ENCODE results near the gene NUP133.
"Not testable (repeated sequence)": the region's sequence is repeated elsewhere in the genome, so short reads cannot be mapped to it uniquely, and the experiment has no call there.

NUP133 gene

DNA sequence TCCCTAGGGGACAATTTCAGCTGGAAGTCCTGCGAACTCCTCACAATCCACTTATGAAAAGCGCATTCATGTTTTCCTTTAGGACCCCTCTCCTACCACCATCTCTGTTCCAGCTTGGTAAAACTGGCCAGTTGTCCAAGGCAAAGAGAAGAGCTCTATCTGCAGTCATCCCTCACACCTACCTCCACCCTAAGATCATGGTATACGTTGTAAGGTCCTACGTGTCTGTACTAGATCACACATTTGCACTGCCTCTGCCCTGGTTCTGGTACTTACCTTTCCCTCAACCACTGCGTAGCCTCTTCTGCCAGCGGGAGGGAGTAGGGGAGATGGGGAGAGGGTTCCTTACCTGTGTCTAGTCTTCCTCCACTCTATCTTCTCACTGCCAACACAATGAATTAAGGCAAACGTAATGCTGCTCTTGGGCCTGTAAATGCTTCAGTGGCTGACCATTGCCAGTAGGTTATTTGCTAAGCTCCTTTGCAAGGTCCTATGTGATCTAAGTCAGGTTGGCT, 739 bp upstream of the NUP133 start:
- DNase-seq, result no peak

DNA sequence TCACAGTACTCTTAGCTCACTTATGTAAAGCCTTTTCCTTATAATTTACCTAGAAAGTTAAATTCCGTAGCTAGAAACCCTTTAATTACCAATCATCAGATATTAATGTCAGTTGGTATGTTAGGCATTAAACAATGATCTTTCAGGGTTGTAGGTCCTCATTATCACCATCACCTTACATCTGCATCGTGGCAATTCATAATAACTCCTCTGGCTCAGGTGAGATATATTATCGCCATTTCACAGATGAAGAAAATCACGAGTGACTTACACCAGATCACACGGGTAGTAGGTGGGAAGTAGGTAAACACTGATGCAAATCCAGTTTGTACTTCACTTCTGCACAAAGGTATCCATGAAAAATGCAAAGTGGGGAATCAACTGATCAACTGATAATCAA, 639 bp downstream of the NUP133 start:
- DNase-seq, result no peak

DNA sequence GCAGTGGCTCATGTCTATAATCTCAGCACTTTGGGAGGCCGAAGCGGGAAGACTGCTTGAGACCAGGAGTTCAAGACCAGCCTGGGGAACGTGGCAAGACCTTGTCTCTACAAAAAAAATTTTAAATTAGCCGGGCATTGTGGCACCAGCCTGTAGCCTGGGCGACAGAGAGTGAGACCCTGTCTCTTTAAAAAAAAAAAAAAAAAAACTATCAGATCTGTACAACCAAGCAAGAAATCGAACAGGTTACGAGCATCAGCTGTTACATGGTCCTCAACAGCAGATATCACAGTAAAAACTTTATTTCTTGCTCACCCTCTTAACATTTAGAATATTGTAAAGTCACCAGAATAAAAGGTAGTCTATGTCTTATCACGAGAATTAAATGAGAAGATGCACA, 1.5 kb downstream of the NUP133 start:
- DNase-seq, result no peak

DNA sequence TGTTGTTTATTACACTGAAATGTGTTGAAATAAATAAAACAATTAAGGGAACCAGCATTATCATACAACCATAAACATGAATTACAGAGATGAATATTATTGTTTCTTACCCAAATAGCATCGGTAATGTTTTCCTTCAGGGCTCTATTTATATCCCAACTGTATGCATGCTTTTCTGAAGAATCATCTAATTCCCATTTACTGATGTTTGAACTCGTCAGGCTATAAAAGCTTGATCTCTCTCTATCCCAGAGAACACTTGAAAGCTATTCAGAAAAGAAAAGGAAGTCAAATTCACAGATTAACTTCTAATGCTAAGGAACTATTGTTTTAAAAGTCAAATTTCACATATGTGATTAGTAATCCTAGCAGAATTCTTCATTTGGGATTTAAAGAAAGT, 12.4 kb downstream of the NUP133 start:
- no peak for DNase-seq

DNA sequence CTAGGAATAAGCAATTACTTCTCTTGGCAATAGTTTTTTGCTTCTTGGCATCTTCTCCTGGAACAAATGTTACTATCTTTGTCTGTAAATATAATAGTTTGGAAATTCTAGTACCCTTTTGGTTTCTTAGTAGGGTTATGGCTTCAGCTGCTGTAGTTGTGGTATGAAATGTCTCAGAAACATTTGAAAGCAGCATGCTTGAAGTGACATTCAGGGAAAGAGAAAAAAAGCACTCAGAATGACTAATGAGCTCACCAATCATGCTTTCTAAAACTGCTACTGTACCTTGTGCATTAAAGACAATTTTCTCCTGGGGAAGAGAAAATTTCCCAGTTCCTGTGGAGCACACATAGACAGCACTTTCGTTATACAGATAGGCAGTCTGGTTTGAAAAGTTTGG, 21.0 kb downstream of the NUP133 start:
- no peak for DNase-seq

DNA sequence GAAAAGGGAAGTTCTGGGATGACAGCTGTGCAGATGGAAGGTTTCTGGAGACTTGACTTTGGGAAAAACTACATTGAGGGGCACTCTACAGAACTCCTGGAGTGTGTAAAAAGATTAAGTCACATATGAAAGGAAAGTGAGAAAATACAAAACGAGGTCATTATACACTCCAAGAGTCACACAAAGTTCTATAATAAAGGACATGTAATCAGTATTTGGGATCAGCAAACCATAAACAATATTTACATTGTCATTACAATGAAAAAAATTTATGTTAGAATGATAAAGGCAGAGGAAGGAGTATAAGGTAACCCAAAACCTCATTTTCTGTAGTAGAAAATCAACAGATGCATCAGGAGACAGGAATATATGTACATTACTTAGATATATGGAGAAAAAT, 22.8 kb downstream of the NUP133 start:
- DNase-seq, result no peak

DNA sequence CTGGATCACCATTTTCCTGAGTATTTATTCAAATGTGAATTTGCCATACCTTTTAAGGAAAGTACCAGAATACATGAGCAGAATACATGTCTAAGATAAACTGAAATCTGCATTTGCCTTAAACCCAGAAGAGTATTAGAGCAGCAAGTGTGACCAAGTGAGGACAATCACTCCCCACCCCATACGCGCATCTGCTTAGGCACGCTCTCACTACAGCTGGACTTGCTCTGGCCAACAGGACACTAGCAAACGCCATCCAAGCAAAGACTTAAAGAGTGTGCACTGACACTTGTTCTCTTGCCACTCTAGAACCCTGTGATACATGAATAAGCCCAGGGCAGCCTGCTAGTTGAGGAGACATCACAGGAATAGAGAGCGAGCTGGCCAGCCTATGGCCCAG, 25.6 kb downstream of the NUP133 start:
- DNase-seq, result no peak

DNA sequence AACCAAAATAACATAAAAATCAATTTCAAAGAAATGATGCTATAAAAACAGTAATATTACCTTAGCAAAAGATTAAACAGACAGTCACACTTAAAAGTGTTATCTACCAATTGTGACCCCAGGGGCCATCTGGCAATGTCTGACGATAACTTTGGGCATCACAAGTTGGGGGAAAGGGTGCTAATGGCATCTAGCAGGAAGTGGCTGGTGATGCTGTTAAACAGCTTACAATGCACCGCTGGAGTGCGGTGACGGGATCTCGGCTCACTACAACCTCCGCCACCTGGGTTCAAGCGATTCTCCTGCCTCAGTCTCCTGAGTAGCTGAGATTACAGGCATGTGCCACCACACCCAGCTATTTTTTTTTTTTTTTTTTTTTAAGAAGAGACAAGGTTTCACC, 27.6 kb downstream of the NUP133 start:
- no peak for DNase-seq

DNA sequence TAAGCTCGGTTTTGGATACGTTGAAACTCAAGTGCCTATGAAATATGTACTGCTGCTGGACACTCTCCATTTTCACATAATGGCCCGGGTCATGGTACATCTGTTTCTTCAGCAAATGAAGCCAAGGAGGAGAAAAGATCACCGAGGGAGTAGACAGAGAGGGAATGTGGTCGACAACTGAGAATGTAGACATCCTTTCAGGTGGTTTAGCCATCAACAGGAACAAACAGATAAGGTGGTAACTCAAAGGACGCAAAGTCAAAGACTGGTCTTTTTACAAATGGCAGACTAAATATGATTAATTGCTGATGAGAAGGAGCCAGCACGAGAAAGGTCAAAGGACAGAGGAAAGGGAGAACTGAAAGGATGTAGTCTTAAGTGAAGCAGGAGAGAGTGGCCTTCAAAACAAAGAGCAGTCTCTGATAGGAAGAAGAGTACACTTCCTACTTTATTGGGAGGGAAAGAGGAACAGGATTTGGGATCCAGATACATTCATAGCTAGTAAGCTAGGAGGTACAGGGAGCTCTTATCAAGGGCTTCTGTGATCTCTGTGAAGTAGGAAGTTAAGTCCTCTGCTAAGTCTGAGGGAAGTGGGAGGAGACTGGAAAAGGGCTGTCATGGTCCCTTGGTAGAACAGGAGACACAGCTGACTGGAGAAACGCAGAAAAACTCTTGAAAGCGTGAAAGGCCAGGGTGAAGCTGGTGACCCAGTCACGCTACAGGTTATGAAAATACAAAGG, 28.3 kb downstream of the NUP133 start:
- DNase-seq, result no peak

DNA sequence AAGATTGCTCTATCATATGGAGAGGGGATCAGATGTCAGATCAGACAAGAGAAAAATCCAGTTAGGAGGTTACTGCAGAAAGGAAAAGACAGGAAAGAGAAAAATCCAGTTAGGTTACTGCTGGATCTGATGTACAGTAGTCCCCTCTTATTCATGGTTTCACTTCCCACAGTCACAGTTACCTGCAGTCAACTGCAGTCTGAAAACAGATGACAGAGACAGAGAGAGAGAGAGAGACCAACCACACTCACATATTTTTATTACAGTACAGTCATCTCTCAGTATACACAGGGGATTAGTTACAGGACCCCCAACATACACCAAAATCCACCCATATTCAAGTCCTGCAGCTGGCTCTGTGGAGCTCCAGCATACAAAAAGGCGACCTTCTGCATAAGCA, 29.3 kb downstream of the NUP133 start:
- DNase-seq, result no peak

DNA sequence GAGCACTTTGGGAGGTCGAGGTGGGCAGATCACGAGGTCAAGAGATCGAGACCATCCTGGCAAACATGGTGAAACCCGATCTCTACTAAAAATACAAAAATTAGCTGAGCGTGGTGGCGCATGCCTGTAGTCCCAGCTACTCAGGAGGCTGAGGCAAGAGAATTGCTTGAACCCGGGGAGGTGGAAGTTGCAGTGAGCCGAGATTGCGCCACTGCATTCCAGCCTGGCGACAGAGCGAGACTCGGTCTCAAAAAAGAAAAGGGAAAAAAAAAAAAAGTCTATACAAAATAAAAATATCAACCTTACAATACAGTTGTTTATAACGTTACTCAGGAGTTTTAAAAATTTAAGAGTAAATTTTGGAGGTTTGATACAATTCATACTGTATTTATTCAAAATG, 32.3 kb downstream of the NUP133 start:
- not testable (repeated sequence) for DNase-seq

DNA sequence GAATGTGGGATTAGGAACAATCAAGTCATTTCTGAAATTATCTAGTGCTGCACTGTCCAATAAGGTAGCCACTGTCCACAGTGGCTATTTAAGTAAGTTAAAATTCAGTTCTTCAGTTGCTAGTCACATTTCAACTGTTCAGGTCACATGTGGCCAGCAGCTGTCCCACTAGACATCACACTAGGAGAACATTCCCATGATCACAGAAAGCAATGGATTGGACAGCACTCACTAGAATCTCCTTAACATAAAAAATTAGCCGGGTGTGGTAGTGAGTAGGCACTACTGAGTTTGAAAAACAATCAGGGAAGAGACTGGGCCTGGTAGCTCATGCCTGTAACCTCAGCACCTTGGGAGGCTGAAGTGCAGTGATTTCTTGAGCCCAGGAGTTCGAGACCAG, 33.6 kb downstream of the NUP133 start:
- no peak for DNase-seq

DNA sequence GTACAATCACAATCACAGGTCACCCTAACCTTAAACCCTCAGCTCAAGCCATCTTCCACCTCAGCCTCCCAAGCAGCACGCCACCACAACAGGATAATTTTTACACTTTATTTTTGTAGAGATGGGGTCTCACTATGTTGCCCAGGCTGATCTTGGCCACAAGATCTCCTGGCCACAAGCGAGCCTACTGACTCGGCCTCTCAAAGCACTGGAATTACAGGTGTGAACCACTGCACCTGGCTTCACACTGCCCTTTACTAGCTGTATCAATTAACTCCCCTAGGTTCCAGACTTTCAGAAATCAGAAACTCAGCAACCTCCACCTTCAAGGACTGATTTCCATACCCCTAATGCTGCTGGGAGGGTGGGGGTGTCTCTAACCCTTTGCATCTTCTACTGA, 37.0 kb downstream of the NUP133 start:
- no peak for DNase-seq

DNA sequence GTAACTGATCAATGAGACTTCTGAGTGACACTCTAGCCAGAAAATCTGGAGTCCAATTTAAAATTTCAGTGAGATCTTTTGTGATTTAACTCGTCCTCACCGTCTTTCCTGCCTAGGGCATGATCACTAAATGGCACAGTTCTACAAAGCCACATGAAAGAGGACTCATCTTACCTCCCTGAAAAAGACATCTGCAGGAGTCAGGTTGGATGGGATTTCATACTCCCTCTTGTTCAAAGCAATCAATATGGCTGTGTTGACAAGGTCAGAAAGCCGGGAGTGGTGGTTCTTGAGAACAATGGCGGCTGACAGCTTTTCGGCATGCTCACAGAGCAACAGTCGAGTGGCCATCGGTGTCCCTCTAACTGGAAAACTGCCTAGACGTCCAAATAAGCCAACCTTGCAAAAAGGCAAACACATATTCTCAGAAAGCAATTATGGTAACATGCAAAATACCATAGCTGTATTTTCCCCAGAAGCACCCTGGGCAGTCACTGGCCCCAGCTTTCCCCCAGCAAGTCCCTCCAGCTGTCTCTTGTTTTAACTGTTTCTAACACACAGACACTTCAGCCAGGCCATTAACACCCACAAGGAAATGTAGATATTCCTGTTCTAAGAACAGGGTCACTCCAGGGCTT, 37.6 kb downstream of the NUP133 start:
- DNase-seq, result no peak

DNA sequence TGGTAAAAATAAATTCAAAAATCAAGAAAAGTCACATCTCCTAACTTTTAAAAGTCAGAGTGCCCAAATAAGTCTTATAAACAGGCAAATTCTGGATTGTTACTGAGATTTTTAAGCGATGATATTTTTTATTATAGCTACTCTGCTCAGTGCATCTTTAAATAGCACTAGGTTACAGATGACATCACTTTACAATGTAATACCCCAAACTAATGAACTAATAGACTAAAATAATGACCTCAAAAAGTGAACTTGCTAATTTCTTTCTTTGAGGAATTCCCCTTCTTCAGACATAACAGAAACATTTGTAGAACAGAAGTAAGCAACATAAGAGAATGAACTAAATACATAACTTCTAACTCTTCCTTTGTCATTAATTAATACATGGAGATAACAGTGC, 41.3 kb downstream of the NUP133 start:
- no peak for DNase-seq

DNA sequence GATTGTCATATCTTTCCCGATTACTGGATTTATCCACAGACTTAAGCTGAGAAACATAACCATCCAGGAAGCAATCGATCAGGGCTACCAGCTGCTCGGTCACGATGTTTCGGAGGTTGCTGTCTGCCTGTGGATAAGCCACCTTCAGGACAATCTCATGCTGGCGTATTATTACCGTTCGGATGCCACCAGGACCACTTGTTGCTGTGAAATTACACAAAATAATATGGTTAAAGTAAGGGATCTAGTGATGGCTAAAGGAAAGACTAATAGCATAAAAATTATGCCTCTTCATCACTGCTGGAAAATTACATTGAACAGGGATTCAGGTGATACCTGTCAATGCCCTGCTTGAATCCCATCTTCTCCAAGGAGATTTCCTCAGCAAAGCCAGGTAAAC, 43.5 kb downstream of the NUP133 start:
- no peak for DNase-seq

DNA sequence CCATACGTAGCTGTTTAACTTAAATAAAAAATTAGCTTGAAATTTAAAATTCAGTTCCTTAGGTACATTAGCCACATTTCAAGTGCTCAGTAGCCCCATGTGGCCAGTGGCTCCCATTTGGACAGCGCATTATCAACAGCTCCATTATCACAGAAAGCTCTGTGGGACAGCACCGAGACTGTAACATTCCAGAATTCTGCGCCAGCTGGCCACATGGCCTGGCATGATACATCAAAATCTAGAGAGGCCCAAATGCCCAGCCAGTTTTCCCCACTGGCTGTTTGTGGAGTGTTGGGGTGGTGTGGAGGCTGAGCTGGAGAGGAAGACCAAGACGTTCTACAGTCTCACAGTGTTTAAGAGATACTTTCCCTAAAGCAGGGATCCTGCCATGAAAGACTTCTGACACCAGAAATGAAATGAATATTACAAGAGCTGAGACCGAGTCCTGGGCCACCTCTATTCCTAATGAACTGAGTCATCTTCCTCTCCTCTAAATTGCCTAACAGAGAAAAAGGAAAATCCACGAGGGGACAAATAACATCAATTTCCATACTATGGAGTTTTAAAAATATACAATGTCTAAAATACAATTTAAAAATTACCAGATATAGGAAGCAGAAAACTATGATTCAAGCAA, 47.0 kb downstream of the NUP133 start:
- no peak for DNase-seq

DNA sequence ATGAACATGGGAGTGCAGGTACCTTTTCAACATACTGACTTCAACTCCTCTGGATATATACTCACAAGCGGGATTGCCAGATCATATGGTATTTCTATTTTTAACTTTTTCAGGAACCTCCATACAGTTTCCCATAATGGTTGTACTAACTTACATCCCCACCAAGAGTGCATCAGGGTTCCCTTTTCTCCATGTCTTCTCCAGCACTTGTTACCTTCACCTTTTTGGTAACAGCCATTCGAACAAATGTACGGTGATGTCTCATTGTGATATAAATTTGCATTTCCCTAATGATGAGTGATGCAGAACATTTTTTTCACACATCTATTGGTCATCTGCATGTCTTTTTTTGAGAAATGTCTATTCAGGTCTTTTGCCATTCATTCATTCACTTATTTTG, 48.3 kb downstream of the NUP133 start:
- DNase-seq, result no peak

DNA sequence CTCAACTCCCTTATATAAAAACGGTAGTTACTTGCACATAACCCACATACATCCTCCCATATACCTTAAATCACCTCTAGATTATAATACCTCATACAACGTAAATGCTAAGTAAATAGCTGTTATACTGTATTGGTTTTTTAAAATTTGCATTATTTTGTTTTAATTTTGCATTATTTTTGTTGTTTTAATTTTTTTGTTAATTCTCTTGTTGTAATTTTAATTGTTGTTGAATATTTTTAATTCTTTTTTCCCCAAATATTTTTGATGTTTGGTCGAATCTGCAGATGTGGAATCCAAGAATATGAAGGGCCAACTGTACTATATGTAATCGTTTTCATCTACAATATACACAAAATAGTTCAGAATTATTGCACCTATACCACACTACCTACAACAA, 50.7 kb downstream of the NUP133 start:
- DNase-seq, result no peak

DNA sequence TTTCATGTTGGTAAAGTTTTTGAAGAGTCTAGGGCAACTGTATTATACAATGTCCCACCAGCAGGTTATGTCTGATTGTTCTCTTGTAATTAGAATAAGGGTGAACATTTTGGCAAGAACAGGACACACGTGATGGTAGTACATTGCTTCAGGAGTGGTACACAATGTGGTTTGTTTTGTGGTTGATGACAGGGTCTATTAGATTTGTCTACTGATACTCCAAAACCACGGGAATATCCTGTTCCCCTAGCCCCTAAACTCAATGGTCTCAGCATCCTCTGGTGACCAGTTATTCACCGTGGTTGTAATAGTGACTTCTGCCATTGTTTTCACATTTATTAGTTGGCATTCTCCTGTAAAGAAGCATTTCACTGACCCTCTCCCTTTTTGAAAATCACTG, 52.1 kb downstream of the NUP133 start:
- no peak for DNase-seq

DNA sequence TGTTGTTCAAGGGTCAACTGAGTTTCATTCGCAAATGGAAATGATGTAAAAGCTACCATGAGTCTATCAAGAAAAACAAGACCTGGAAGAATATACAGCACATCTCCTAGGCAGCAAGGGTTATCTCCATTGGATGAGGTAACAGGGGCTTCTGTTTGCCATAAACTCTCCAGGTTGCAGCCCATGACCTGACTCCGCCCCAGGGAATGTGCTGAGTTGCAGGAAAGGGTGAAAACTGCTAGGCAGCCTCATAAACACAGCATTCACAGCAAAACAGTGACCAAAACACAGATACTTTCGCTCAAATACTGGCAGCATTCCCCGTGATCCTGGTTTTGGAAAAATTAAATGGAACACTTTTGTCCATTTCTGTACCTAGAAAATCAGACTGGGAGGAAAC, 54.1 kb downstream of the NUP133 start:
- no peak for DNase-seq

DNA sequence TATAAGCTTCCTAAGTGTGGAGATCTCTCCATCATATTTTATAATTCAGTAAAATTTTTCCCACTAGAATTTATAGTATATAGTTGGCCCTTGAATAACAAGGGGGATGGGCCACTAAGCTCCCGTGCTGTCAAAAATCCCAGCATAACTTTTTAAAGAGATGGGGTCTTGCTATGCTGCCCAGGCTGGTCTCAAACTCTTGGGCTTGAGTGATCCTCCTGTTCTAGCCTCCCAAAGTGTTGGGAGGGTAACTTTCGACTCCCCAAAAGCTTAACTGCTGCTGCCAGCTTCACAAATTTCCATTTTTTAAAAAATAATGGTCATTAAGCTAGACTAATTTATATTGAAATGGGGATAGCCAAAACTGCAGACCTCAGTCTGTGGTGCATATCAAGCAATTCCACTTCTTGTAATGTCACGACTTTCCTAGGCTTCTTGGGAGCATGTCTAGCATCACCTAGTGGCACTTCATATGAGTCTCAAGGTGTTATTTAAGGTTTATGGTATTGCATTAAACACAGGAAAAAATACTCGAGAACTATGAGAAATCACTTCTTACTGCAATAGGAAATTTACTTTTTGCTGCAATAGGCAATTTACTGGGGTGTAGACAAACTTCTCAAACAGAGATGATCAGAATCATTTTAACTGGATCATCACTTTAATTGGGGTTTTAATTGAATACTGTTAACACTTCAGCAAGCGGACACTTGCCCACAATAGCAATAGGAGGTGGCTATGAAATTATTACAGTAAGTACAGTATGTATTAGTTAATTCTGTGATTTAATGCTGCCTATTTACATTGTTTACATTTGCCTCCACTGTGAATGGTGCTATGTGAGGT, 55.0 kb downstream of the NUP133 start:
- DNase-seq, result no peak

DNA sequence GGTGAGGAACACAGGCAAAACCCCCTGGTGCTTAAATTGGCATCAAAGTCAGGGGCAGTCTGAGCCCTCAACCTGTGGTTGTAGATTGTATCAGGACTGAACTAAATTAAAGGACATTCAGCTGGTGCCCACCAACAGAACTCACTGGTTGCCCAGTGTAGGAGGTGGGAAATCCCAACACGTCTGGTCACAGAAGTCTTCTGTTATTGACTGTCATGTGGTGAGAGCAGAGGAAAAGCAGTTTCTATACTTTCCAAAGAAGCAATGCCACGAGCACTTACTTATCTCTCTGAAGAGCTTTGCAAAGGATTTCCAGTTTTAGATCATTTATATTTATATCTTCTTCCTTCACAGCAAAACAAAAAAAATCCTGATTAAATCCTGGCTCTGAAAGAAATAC, 59.3 kb downstream of the NUP133 start:
- no peak for DNase-seq
